Esophagus squamous epithelium (tissue), 5 donors: ENCODE results near the gene ASIC2. TPM values are rescaled to one million over a fixed set of nuclear protein-coding genes. Genes with fewer than 3 reads are reported as not detected.

Experiments
- DNase-seq: peaks from one replicate; lab custom pipeline; 2025; lab: John Stamatoyannopoulos, UW
- H3K27ac ChIP-seq, 4 donors: fragments of 200-600 bp; sonication (generic); one replicate each; pipeline ENCODE4 v1.5.1; 2016 to 2019; ENCODE audit warnings: mild to moderate bottlenecking in 1 of 4
- H3K27me3 ChIP-seq, 4 donors: fragments of 200-600 bp; sonication (generic); 1 replicate in 3 of 4; 2 replicates in 1 of 4; pipeline versions ENCODE4 v1.5.1 to v1.6.0; 2017 to 2021; ENCODE audit warnings: antibody characterized with exemption in 1 of 4
- H3K36me3 ChIP-seq, 3 donors: fragments of 200-600 bp; sonication (generic); one replicate each; pipeline ENCODE4 v1.5.1; 2016 to 2019
- H3K4me1 ChIP-seq, 3 donors: fragments of 200-600 bp; sonication (generic); one replicate each; pipeline ENCODE4 v1.5.1; 2017 to 2019
- H3K4me3 ChIP-seq, 4 donors: fragments of 200-600 bp; sonication (generic); 1 replicate in 3 of 4; 2 replicates in 1 of 4; pipeline ENCODE4 v1.5.1; 2016 to 2019; ENCODE audit warnings: mild to moderate bottlenecking in 2 of 4, moderate library complexity in 1 of 4
- H3K9me3 ChIP-seq, 3 donors: fragments of 200-600 bp; sonication (generic); one replicate each; pipeline ENCODE4 v1.5.1; 2016 to 2019
- CTCF ChIP-seq, 6 experiments: fragments of 450-650 bp in 4 of 6; fragments of 200-600 bp in 2 of 6; sonication (generic) in 2 of 6; IDR thresholded peaks; one replicate each; pipeline ENCODE4 v1.5.1; 2016 to 2019; ENCODE audit warnings: antibody characterized with exemption in 6 of 6, mild to moderate bottlenecking in 4 of 6, moderate library complexity in 4 of 6
- POLR2A ChIP-seq, 4 donors: fragments of 450-650 bp; IDR thresholded peaks; one replicate each; pipeline ENCODE4 v1.6.1; 2017; ENCODE audit warnings: antibody characterized with exemption in 4 of 4, mild to moderate bottlenecking in 4 of 4, moderate library complexity in 3 of 4
- WGBS, 2 donors: methylation state at CpG; one replicate each; pipeline ENCODE4 v1.1.5; 2018; 5-methylcytosine and 5-hydroxymethylcytosine counted together
- intact Hi-C: fragments of 100-400 bp; cut with DNase I; formaldehyde crosslinking; loops from one replicate; pipeline ENCODE4 v1.15.0; 2022
- total RNA-seq, 4 donors: library from RNA; depleted of rRNA; stranded (reverse); fragments of >200 nt; gene quantifications; one replicate each; pipeline ENCODE4 v1.1.0, GENCODE V29; 2016
- donor health status: DM: yes; HTN: yes; CAD: no.

The ASIC2 gene
- total RNA-seq, 4 donors from 2014 or later: 0.29 TPM; not detected in 3

GRCh38 chr17:33273743-33274410 lies 19.2 kb downstream of the ASIC2 start:
- DNase-seq: no peak
- Histone ChIP-seq H3K9me3 (no peaks in the 10 kb centered on the region), H3K27ac (no peak overlapping the region), H3K4me1 (no peaks in the 10 kb centered on the region), H3K27me3 (peaks cover 0 to 45% (median 0%) of the 10 kb centered on the region in 4 donors), H3K4me3 (no peak overlapping the region), H3K36me3 (no peaks in the 10 kb centered on the region)
- WGBS, 2 donors: 60 to 66% methylated on average over 3 of the region's 3 CpGs
- TF ChIP-seq POLR2A (IDR thresholded peaks at IDR 0.05) (no peak), CTCF (IDR thresholded peaks at IDR 0.05) (no peak)
- intact Hi-C loops: no loop called here

GRCh38 chr17:33273271-33273670 lies 19.8 kb downstream of the ASIC2 start:
- no peak overlapping the region for H3K27ac ChIP-seq
- H3K4me1 ChIP-seq: no peaks in the 10 kb centered on the region
- intact Hi-C loops: no loop called here
- WGBS, 2 donors: 67 to 75% methylated on average over 1 to 2 of the region's 2 CpGs
- no peak overlapping the region for H3K4me3 ChIP-seq
- peaks cover 0 to 46% (median 0%) of the 10 kb centered on the region in 4 donors for H3K27me3 ChIP-seq
- H3K9me3 ChIP-seq: no peaks in the 10 kb centered on the region
- no peaks in the 10 kb centered on the region for H3K36me3 ChIP-seq
- TF ChIP-seq POLR2A (IDR thresholded peaks at IDR 0.05): no peak
- no peak for TF ChIP-seq CTCF (IDR thresholded peaks at IDR 0.05)
- no peak for DNase-seq

- DNase-seq: no peak
- no peak overlapping the region for H3K4me3 ChIP-seq
- no peak for TF ChIP-seq CTCF (IDR thresholded peaks at IDR 0.05)
- no peak for TF ChIP-seq POLR2A (IDR thresholded peaks at IDR 0.05)
- no peaks in the 10 kb centered on the region for H3K36me3 ChIP-seq
- no peaks in the 10 kb centered on the region for H3K9me3 ChIP-seq
- intact Hi-C loops: no loop called here
- 76 to 91% methylated on average over 2 of the region's 2 CpGs for WGBS, 2 donors
- no peak overlapping the region for H3K27ac ChIP-seq
- no peaks in the 10 kb centered on the region for H3K4me1 ChIP-seq
- peaks cover 0 to 48% (median 0%) of the 10 kb centered on the region in 4 donors for H3K27me3 ChIP-seq
Measured at GRCh38 chr17:33272438-33272837, 20.7 kb downstream of the ASIC2 start.

GRCh38 chr17:33269337-33270060 lies 23.6 kb downstream of the ASIC2 start:
- Histone ChIP-seq H3K9me3 (no peaks in the 10 kb centered on the region), H3K27me3 (peaks cover 0 to 64% (median 0%) of the 10 kb centered on the region in 4 donors), H3K27ac (no peak overlapping the region), H3K36me3 (no peaks in the 10 kb centered on the region), H3K4me3 (no peak overlapping the region), H3K4me1 (no peaks in the 10 kb centered on the region)
- intact Hi-C loops: no loop called here
- no peak for DNase-seq
- TF ChIP-seq POLR2A (IDR thresholded peaks at IDR 0.05): no peak
- no peak for TF ChIP-seq CTCF (IDR thresholded peaks at IDR 0.05)
- WGBS, 2 donors: 72 to 77% methylated on average over 2 of the region's 2 CpGs

- Histone ChIP-seq H3K36me3 (no peaks in the 10 kb centered on the region), H3K4me3 (no peak overlapping the region), H3K27me3 (peaks cover 0 to 75% (median 0%) of the 10 kb centered on the region in 4 donors), H3K4me1 (no peaks in the 10 kb centered on the region), H3K9me3 (no peaks in the 10 kb centered on the region), H3K27ac (no peak overlapping the region)
- intact Hi-C loops: no loop called here
- TF ChIP-seq POLR2A (IDR thresholded peaks at IDR 0.05): no peak
- TF ChIP-seq CTCF (IDR thresholded peaks at IDR 0.05): no peak
- WGBS, 2 donors: 85 to 91% methylated on average over 5 of the region's 5 CpGs
- DNase-seq: no peak
Measured at GRCh38 chr17:33267851-33268548, 25.1 kb downstream of the ASIC2 start.
